GM12801 (cell line): ENCODE measurements around the gene DCLK1.

Experiments
- CTCF ChIP-seq: IDR thresholded peaks from one replicate; pipeline ENCODE4 v1.5.1; 2011; ENCODE audit warnings: control low read depth; ENCODE audit not compliant: insufficient read length; ENCODE audit errors: extremely low read depth

Gene DCLK1

GRCh38 chr13:35723821-35724220 lies 407.4 kb downstream of the DCLK1 start:
- no peak for TF ChIP-seq CTCF

GRCh38 chr13:35723053-35723461 lies 408.1 kb downstream of the DCLK1 start:
- TF ChIP-seq CTCF, result no peak

GRCh38 chr13:35722458-35723052 lies 408.6 kb downstream of the DCLK1 start:
- no peak for TF ChIP-seq CTCF

- TF ChIP-seq CTCF, result no peak
These were observed 410.3 kb downstream of the DCLK1 start for GRCh38 chr13:35720690-35721554.

GRCh38 chr13:35720290-35720689 lies 410.9 kb downstream of the DCLK1 start:
- TF ChIP-seq CTCF, result no peak
